Rectal smooth muscle tissue (tissue), 1 donor: ENCODE data around the gene PARD3B.
A peak's percentile ranks its signal among the peaks of the same experiment; 100 is the strongest.

Source experiments
- H3K27ac ChIP-seq: one replicate; pipeline ENCODE4 v1.7.0; 2013; ENCODE audit warnings: low read depth, low read length, inconsistent platforms
- H3K27me3 ChIP-seq: one replicate; pipeline ENCODE4 v1.7.0; 2013; ENCODE audit warnings: low read length; ENCODE audit not compliant: control insufficient read depth, insufficient read depth
- H3K36me3 ChIP-seq: one replicate; pipeline ENCODE4 v1.7.0; 2013; ENCODE audit warnings: low read length; ENCODE audit not compliant: control insufficient read depth, insufficient read depth
- H3K4me1 ChIP-seq: one replicate; pipeline ENCODE4 v1.7.0; 2013; ENCODE audit warnings: low read length; ENCODE audit not compliant: control insufficient read depth, insufficient read depth
- H3K4me3 ChIP-seq: one replicate; pipeline ENCODE4 v1.7.0; 2013; ENCODE audit warnings: low read length
- H3K9ac ChIP-seq: one replicate; pipeline ENCODE4 v1.7.0; 2013; ENCODE audit warnings: low read length

PARD3B gene

GRCh38 chr2:204670756-204671155 is 125.5 kb downstream of the PARD3B start:
- Histone ChIP-seq H3K27me3 (no peaks in the 10 kb centered on the region), H3K36me3 (no peaks in the 10 kb centered on the region), H3K27ac (no peak overlapping the region), H3K4me3 (no peak overlapping the region), H3K9ac (no peak overlapping the region), H3K4me1 (no peaks in the 10 kb centered on the region)

DNA sequence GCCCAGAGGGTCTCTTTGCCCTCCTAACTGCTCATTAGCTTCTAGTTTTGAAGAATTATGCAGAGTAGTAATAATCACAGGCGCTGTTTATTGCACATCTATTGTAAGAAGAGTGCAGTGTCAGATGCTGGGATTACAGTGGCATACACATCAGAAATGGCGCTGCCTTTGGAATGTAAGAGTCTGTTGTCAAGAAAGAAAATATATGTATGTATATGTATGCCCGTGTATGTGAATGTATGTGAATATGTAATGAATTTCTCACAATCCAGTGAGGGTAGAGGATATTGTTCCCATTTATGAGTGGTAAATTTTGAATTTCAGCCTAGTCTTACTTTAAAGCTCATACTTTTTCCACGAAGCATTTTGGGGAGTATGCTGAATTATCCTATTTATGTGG is 127.5 kb downstream of the PARD3B start:
- no peaks in the 10 kb centered on the region for H3K4me1 ChIP-seq
- H3K4me3 ChIP-seq, result no peak overlapping the region
- H3K9ac ChIP-seq, result no peak overlapping the region
- H3K36me3 ChIP-seq, result no peaks in the 10 kb centered on the region
- H3K27me3 ChIP-seq, result no peaks in the 10 kb centered on the region
- H3K27ac ChIP-seq, result no peak overlapping the region

DNA sequence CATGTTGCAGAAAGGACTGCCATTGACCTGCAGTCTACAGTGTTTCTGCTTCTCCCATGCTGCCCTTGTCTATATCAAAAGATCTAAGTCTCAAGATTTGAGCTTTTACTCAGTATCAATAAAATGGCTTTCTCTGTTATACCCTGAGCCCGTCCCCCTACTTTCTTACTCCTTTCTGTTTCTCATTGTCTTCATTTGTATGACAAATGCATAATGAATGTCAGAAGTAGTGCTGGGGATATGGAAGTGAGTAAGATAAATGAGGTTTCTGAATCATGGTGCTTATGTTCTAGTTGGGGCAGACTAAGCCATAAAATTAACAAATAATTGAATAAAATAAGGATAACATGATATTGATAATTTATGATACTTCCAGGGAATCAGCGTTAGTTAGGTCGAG is 128.6 kb downstream of the PARD3B start:
- no peak overlapping the region for H3K4me3 ChIP-seq

DNA sequence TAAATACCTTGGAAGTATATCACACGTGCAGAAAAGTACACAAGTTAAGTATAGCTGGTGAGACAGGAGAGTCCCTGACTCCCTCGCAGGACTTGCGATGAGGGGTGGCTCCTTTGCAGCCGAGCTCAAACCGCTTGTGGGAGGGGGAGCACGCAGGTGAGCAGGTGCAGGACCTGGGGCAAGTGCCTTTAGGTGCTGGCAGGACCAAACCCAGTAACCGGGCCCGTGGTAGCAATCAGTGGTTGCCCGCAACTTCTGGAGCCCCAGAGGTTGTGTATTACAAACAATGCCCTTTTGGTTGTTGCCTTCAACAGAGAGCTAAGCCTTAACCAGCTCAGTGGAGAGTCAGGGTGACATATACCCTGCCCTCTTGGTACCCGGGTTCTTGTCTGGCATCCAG is 132.8 kb downstream of the PARD3B start:
- no peak overlapping the region for H3K27ac ChIP-seq
- no peaks in the 10 kb centered on the region for H3K36me3 ChIP-seq
- H3K9ac ChIP-seq, result no peak overlapping the region
- H3K4me3 ChIP-seq, result no peak overlapping the region
- H3K4me1 ChIP-seq, result peaks cover 7% of the 10 kb centered on the region
- no peaks in the 10 kb centered on the region for H3K27me3 ChIP-seq

More for the DNA sequence above, 128.6 kb downstream of the PARD3B start:
- no peaks in the 10 kb centered on the region for H3K4me1 ChIP-seq
- H3K36me3 ChIP-seq, result no peaks in the 10 kb centered on the region
- no peak overlapping the region for H3K27ac ChIP-seq
- no peaks in the 10 kb centered on the region for H3K27me3 ChIP-seq
- no peak overlapping the region for H3K9ac ChIP-seq

- Histone ChIP-seq H3K4me3 (no peak overlapping the region), H3K36me3 (no peaks in the 10 kb centered on the region), H3K27me3 (no peaks in the 10 kb centered on the region), H3K27ac (no peak overlapping the region), H3K4me1 (peaks cover 7% of the 10 kb centered on the region), H3K9ac (no peak overlapping the region)
Measured at GRCh38 chr2:204680576-204680975, 135.3 kb downstream of the PARD3B start.

DNA sequence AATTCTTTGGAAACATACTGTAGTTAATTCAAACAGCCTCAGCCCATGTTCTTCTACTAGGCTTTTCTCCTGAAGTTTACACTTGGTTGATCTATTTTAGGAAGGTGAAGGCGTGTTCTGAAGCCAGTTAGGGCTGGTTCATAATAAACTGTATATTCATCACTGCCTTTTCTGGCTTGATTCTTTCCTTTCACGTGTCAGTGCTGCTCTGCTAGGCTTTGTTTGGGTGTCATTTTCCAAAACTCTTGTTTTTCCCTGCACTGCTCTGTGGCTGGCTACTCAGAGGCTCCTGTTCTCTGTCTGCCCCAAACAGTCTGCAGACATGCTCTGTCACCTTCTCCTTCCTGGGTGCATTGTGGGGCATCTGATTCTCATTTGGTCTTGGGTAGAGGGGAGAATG is 136.1 kb downstream of the PARD3B start:
- H3K27ac ChIP-seq, result peak overlapping the region; percentile 72
- peaks cover 12% of the 10 kb centered on the region for H3K4me1 ChIP-seq
- H3K4me3 ChIP-seq, result no peak overlapping the region
- H3K27me3 ChIP-seq, result no peaks in the 10 kb centered on the region
- no peaks in the 10 kb centered on the region for H3K36me3 ChIP-seq
- H3K9ac ChIP-seq, result no peak overlapping the region

DNA sequence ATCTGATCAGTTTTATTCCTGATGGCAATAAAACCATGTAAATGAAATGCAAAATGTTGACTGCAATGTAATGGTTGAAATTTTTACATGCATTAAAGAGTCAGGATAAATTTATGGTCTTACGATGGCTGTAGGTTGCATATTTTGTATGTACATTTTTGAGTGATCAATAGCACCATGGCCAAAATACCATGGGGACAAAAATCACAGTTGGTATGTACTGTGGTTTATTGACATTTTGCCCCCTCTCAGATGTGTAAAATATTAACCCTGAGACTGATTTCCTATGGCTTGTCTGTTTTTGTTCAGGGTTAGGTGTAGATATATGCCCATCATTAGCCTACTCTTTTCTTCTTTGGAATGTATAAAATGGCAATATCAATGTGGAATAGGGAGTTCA is 138.1 kb downstream of the PARD3B start:
- Histone ChIP-seq H3K36me3 (no peaks in the 10 kb centered on the region), H3K27ac (no peak overlapping the region), H3K4me3 (no peak overlapping the region), H3K27me3 (no peaks in the 10 kb centered on the region), H3K9ac (no peak overlapping the region), H3K4me1 (peaks cover 27% of the 10 kb centered on the region)

DNA sequence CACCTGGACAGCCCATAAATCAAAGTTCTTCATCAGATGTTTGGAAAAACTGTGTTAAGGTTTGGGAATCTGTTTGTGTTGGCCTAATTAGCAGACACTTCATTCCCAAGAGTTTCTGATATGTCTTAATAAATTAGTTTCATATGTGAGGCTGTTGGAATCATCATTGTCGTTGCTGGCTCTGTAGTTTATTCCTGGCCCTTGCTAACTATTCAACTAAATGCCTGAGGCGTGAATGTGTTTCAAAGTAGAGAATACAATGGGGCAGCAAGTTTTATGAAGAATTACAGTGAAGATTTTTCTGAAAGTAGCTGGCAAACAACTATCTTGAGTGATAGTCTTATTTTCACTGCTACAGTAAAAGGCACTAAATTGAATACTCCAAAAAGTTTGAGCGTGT is 141.1 kb downstream of the PARD3B start:
- Histone ChIP-seq H3K27me3 (no peaks in the 10 kb centered on the region), H3K4me3 (no peak overlapping the region), H3K36me3 (no peaks in the 10 kb centered on the region), H3K27ac (no peak overlapping the region), H3K4me1 (peaks cover 25% of the 10 kb centered on the region), H3K9ac (no peak overlapping the region)

DNA sequence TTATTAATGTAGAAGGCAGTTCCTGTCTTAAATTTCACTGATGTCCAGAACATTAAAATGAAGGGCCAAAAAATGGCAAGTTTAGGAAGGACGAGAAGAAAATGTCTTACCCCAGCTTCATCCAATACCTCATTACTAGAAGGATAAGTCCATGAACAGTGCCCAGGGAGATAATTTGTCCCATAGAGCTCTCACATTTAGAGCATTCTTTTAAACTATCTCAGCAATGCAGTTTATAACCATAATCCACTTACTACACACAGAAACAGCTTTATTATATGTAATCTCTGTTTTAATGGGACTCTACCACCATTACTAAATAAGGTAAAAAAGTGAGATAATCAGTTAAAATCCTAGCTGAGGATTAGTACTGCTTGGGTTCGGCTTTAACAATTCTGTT is 142.5 kb downstream of the PARD3B start:
- Histone ChIP-seq H3K27ac (no peak overlapping the region), H3K36me3 (no peaks in the 10 kb centered on the region), H3K4me3 (no peak overlapping the region), H3K27me3 (no peaks in the 10 kb centered on the region), H3K9ac (no peak overlapping the region), H3K4me1 (peaks cover 24% of the 10 kb centered on the region)

GRCh38 chr2:204691911-204692510 is 146.7 kb downstream of the PARD3B start:
- Histone ChIP-seq H3K36me3 (no peaks in the 10 kb centered on the region), H3K9ac (no peak overlapping the region), H3K4me3 (no peak overlapping the region), H3K27me3 (no peaks in the 10 kb centered on the region), H3K27ac (peak overlapping the region; percentile 17), H3K4me1 (peaks cover 14% of the 10 kb centered on the region)

- H3K9ac ChIP-seq, result no peak overlapping the region
- H3K4me1 ChIP-seq, result peaks cover 6% of the 10 kb centered on the region
- H3K27ac ChIP-seq, result no peak overlapping the region
- H3K36me3 ChIP-seq, result no peaks in the 10 kb centered on the region
- no peaks in the 10 kb centered on the region for H3K27me3 ChIP-seq
- H3K4me3 ChIP-seq, result no peak overlapping the region
Measured at GRCh38 chr2:204692790-204693189, 147.5 kb downstream of the PARD3B start.

DNA sequence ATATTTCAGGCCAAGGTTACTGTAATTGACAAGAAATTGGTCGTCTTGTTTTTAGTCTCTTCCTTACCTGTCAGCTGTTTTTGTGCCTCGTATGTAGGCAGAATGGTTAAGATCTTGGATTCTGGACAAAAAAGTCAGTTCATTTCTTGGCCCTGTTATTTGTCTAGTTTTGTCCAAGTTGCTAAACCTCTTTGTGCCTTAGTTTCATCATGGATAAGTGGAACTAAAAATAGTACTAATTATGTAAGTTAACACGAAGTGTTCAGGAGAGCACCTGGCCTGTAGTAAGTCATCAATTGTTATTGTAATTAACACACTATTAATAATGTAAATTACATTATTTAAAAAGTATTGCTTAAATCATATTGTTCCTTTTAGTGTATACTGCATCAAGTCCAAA is 148.0 kb downstream of the PARD3B start:
- Histone ChIP-seq H3K9ac (no peak overlapping the region), H3K27me3 (no peaks in the 10 kb centered on the region), H3K4me1 (peaks cover 4% of the 10 kb centered on the region), H3K27ac (no peak overlapping the region), H3K36me3 (no peaks in the 10 kb centered on the region), H3K4me3 (no peak overlapping the region)

DNA sequence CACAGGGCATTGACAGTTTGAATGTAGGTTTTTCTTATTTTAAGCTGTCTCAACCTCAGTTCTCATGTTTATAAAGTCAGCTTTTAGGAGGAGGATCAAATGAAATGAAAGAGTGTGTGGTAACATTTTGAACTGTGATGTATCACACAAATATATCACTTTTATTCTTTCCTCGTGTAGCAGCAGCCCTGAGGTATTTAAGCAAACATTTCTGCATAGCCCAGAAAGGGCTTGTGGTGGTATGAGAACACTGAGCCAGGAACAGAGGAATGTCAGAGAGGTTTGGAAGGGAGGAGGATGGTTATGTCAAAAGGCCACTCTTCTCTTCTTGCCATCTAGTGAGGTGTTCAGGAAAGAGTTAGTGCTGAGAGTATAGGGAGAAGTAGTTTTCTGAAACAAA is 150.2 kb downstream of the PARD3B start:
- Histone ChIP-seq H3K27me3 (no peaks in the 10 kb centered on the region), H3K27ac (peak overlapping the region; percentile 44), H3K4me1 (peaks cover 4% of the 10 kb centered on the region), H3K36me3 (no peaks in the 10 kb centered on the region), H3K4me3 (no peak overlapping the region), H3K9ac (no peak overlapping the region)
